HG02763 (cell line): ENCODE data around the gene RETREG2.

ENCODE experiments used
- ATAC-seq: cut with Tn5 transposase; IDR thresholded peaks from one replicate; pipeline ENCODE4 v1.9.1; 2021; ENCODE audit warnings: mild to moderate bottlenecking, moderate library complexity; ENCODE audit not compliant: unreplicated experiment

The RETREG2 gene

DNA sequence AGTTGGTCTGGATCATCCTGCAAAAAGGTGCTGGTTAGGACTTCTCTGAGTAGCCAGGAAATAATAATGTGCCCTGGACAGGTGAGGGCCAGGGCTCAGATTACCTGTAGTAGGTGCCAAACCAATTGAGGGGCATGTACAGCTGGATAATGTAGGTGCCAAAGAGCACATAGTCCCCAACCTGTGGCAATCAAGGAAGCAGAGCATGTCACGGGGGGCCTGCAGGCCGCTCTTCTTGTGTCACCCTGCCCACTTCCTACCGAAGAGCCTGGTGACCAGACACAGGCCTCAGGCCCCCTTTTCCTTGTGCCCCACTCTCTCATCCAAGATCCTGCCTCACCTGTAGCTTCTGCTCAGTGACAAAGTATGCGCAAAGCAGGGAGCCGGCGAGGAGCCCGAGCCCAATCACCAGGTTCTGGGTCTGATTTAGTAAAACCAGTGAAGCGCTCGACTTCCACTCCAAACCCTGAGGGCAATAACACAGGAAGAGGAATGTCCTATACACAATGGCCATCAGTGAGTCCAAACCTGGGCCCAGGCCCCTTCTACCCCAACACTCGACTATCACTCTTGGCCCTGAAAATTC is 35.5 kb downstream of the RETREG2 start:
- ATAC-seq = no peak

DNA sequence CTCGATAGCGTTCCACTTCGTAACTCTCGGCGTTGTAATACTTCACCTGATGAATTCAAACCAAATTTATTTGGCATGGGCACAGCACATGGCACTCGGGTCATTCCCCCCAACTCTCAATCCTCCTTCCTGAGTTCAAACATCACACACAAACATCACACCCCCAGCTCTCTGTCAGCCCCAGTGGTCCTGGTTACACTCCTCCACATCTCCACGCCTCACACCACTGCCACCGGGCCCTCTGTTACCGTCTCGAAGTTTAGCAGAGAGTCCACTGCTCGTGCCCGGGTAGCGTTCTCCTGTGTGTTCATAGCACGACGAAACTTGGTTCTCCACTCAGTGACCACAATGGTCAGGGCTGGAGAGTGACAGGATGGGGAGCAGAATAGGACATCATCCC is 36.1 kb downstream of the RETREG2 start:
- ATAC-seq = no peak

DNA sequence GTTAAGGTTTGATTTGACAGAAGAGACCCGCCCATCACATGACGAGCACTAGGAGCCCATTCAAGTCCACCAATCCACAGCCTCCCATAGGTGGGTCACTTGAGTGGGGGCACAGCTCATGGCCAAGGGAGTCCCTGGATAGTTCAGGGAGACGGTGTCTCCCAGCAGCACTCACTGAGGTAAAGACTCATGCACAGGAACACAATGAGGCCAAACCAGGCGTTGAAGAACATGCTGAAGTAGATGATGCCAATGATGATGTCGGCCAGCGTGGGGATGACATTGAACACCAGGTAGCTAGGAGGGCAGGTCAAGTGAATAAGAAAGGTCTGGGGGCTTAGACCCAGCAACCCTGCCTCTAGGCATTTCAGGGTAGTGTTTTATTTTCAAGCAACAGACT is 36.7 kb downstream of the RETREG2 start:
- no peak for ATAC-seq

DNA sequence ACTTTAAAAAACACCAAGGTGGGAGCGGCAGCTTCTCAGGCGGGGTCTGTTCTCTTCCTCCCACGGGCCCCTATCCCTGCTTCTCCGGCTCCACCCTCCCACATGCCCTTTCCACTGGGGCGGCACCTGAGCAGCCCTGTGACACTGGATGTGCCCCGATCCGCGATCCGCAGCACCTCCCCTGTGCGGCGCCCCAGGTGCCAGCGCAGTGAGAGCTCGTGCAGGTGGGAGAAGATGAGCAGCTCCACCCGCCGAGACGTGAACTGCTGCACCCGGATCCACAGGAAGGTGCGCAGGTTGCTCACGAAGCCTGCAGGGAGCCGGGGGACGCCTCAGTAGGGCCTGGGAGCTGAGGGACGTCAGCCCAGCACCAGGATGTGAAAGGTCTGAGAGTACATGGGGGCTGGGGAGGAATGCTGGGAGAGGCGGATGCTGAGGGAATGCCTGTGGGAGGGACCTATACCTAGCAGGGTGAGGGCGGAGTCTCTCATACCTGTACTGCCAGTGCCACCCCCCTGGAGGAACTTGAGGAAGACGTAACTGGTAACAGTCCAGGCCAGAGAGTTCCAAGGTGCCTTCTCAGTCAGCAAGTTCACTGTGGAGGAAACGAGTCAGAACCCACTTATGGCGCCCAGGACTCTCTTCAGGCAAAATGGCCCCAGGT is 37.9 kb downstream of the RETREG2 start:
- no peak for ATAC-seq

DNA sequence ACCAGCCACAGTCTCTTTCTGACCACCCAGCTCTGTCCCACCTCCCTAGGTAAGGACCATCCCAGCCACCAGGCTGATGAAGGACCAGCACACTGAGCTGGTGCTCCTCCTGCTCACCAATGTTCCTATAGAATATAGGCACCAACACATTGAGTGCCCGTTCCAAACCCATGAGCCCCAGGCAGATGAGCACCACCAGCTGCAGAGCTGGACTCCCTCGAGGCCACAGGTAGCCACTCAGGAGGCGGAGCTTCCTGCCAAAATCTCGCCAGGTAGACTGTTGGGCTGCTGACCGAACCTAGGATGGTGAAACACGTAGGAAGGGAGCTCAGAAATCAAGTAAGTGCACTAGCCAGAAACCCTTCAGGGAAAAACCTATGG is 38.5 kb downstream of the RETREG2 start:
- no peak for ATAC-seq

DNA sequence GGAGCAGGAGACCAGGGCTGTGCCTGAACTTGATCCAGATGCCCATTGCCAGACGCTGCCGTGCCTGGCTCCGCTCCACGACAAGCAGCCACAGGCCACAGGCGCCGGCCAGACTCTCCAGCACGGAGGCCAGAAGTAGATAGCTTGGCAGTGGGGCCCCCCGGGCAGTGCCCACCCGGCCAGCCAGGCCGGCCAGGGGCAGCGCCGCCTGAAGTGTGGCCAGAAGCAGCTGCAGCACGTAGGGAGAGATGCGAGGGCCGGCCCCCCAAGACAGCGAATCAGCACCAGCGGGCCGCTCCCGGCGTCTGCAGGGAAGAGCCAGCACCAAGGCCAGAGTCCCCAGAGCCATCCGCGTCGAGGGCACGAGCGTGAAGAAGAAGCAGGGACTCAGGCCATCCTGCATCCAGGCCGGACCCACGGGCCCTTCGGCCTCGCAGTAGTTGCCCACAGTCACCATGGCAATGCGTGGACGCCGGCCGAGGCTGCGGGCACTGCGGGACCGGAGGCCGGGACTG is 40.2 kb downstream of the RETREG2 start:
- peak; percentile 17 for ATAC-seq

DNA sequence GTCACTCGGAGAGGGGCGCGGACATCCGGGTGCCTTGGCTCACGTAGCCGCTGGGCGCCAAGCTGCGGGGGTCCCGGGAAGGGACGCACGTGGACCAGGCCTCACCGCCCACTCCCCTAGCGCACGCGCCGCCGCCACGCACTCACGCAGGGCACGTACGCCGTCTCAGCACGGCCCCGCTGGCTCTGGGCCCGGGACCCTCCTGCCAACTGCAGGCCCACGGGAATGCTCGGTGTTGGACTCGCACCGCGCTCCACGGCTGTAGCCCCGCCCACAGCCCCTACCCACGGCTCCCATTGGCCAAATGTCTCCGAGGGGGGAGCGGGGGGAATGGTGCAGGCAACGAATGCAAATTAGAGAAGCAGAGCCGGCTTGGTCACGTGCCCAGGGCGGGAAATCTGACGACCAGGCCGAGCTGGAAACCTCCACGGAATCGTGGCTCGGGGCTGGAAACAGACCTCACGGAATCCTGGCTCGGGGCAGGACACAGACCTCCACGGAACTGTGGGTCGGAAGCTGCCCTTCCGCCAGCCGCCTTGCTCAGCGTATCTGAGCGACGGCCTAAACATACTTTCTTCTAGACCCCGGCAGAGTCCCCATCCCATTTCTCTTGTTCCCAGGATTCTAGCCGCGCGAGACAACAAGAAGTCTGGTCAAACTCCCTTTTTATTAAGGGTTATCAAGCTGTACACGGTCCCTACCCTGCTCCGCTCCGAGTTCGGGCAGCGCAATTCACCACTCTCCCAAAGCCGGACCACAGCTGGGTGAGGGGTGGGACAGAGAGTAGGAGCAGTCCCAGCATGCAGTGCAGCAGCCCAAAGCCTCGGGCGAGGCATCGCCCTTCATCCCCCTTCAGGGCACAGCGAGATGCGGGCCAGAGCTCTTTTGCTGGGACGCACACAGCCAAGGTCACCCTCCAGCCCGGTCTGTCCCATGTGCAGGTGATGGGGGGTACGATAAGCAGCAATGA is 40.9 kb downstream of the RETREG2 start, which contains the start of gene ABCB6:
ABCB6 (minus strand) TSS at position 227 of the 970 bp plus-strand sequence. CDS start 285 bp downstream, outside the sequence.
- peak; percentile 71 for ATAC-seq

DNA sequence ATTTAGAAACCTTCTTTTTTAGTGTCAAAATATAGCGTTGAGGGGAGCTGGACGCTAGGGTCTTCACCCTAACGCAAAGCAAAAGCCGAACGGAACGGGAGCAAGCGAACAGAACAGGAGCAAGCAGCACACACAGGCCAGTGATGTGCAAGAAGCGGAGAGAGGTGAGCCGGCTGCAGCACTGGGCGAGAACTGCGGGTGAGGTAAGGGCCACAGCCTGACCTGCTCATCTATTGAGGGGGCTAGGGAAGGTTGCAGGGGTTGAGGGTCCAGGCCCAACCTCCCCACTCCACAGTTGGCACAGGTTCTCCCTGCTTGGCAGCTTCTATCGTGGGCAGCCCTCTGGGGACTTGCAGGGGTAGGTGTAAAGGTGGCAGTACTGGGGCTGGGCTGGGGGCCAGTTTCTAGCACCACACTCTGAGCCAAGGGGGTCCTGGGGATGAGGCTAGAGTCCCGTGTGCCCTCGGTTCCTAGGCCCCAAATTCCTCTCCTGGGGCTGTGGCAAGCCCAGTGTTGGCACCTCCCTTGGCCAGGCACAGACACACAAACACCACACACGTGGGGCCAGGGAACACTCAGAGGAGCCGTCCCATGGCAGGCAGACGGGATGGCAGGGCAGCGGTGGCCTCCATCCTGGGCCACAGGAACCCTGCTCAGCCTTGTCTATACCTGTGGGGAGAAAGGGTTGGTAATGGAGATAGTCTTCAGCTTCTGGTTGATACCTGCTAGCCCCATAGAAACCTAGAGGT is 41.9 kb downstream of the RETREG2 start:
- ATAC-seq = no peak

DNA sequence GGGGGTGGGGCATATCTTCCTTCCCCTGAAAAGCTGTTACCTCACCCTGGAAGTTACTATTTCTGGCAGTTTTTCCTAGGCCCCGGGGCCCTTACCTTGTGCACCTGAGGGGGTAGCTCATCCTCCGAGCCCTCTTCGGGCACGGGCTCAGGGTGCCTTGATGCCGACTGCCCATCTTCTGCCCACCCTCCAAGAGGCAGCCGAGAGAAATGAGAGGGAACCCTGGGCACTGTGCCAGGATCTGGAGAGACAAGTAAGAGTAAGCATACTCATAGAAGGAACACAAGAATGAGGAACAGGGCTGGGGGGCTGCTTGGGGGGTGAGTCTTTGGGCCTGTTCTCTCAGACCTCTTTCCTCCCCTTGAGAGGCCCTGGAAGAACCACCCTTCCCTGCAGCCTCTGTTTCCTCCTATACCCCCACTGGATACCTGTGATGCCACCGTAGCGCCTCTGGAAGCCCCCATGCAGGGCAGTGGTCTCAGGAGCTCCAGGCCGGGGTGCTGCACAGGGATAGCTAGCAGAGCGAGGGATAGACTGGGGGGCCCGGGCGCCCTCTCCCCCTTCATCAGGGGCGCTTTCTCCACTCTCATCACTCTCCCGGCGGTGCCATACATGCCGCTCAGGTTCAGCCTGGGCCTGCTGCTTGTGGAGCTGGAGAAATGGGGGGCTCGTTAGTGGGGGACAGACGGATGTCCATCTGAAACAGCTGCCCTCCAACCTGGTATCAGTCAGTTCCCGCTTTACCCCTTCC is 42.8 kb downstream of the RETREG2 start:
- no peak for ATAC-seq

DNA sequence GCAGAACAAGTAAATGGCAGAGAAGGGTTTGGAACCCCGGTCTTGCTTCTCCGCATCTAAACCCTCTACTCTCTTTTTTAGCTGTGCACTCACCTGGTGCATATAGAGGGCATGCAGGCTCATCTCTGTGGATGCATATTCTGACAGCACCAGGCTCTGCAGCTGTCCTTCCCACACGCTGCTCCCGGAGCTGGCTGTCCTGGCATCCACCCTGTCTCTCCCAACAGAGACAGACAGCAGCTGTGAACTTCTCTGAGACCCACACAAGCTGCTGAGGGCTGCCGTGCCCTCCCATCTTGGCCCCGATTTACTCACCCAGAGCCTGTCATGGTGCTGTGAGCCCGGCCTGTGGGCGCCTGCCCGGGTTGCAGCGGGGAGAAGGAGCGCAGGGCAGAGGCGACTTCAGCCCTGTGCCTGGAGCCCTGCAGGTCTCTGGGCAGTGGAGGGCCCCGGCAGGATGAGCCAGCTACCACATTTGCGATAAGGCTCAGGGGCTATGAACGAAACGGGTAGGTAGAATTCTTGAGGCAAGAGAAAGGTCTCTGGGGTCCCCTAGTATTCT is 44.0 kb downstream of the RETREG2 start:
- ATAC-seq = no peak

DNA sequence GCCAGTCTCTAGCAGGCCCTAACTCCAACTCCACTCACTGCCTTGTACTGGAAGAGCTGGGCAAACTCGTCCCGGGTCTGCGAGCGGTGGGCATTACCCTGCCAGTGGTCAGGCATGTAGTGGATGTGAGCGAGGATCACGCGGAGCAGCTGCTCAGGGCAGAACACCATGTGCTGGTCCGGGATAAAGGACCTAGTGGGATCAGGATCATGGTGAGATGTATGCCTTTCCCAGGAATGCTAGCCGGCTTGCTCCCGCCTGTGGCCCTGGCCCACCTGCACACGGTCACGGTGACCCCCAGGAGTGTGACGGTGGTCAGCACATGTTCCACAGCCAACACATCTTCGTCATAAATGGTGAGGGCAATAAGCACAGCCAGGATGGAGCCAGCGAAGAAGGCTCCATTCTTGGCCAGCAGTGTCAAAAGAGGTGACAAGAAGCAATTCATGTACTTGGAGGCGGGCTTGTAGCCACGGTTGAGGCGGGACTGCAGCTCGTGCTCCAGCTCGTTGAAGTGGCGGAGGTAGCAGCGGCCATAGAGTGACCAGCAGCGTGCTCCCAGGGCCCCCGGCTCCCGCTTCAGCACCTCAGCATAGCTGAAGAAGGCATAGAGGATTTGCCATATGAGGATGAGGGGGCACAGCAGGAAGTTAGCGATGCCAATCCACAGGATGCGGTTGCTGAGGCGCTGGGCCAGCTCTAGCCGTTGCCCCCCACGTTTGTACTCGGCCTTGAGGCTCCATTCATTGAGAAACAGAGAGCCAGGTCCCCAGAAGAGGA is 45.9 kb downstream of the RETREG2 start:
- ATAC-seq = no peak

DNA sequence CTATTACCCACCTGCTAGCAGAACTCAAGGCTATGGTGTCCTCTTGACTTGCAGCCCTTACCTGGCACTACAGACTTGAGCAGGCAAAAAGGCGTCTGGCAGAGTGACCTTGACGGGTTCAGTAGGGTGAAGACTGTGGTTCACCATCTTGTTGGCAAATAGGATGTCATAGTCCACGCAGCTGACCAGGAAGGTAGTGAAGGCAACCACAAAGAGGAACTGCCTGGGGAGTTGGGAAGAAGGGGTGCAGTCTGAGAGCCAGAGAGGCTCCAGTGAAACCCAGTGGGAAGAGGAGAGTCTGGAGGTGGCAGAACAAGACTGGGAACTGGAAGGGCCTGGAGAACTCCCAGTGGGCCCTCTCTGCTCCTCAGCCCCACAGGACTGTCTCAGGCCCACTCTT is 47.3 kb downstream of the RETREG2 start:
- ATAC-seq = no peak

DNA sequence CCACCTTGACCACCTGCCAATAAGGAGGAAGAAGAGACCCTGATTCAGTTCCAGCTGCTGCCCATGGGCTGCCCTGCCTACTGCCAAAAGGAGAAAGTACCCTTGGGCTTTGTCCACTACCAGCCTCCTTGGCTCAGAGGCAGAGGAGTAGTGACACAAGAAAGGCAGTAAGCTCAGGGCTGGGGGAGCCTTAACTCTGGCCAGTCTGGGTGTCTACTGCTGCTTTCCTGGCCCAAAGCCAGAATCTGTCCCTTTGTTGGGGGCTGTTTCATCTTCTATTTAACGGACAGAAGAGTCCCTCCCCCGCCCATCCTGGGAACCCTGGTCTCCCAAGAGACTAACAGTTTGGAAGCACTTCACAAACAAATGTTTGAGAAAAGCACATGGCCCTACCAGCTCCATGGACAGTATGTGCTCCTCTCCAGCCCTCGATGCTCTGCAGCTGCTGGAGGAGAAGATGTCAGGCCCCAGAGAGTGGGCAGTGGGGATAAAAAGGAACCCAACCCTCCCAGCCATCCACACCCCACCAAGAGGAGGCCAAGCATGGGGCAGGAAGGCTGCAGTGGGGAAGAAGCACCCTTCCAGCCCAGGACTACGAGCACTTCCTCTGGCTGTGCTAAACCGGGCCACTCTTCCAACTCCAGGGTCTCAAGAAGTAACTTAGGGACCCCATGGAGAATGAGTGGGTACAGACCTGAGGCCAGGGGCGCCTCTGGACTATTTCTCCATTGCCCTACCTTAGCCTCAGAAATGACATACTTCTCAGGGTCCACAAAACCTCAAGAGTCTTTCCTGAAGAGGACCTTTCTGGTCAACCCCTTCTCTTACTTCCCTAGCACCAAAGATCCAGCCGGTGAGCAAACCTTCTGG is 50.2 kb downstream of the RETREG2 start:
- no peak for ATAC-seq

DNA sequence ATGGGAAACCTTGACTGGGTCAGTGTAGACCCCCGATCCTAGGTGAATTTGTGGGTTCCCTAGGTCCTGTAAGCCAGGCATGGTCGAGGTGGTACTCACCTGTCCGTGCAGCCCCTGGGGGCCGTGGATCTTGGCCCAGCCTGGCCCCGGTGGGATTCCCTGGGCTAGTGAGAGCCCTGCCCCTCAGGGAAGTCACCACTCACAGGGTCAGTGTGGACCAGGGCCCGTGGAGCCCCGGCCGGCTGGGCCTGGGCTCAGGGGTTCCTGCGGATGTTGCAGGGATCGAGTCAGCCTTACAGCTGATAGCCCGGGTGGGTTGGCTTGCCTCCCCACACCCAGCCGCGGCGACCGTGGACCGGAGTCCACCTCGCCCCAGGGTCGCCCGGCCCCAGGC is 50.8 kb downstream of the RETREG2 start:
- peak; percentile 2 for ATAC-seq

DNA sequence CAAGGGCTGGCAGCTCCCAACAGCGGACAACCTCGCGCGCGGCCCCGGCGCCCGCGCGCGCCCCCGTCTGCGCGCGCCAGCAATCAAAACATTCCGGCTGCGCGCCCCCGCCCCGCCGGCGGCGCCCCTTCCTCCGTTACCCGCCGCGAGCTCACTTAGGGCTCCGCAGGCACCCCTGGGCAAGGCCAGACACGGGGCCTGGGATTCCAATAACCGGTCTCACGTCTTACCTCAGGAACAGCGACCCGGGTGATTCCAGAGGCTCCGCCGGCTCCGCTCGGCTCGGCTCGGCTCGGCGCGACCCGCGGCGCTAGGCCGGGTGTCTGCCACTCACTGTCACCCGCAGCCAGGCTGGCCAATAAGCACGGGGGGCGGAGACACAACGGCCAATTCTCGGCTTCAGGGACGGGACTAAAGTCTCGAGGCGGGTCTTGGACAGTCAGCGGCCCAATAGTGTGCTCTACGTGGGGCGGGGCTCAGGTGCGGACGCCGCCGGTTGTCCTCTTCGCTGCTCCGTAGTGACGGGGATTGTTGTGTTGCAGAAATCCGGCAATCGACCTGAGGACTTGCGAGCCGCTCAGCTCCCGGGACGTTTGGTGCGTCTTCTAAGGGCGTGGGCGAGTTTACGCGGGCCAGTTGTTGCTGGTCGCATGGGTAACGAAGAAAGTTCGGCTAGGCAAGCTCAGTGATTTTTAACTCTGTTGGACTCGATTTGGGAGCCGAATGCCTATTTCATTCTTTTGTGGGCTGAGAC is 51.4 kb downstream of the RETREG2 start, which contains the start of the genes ANKZF1 and ATG9A:
ANKZF1 (plus strand) TSS at position 502 of the 754 bp plus-strand sequence. CDS start 452 bp downstream, outside the sequence.
ATG9A (minus strand) TSS at position 332 of the 754 bp plus-strand sequence. CDS start 1,612 bp downstream, outside the sequence.
- ATAC-seq = peak; percentile 97

DNA sequence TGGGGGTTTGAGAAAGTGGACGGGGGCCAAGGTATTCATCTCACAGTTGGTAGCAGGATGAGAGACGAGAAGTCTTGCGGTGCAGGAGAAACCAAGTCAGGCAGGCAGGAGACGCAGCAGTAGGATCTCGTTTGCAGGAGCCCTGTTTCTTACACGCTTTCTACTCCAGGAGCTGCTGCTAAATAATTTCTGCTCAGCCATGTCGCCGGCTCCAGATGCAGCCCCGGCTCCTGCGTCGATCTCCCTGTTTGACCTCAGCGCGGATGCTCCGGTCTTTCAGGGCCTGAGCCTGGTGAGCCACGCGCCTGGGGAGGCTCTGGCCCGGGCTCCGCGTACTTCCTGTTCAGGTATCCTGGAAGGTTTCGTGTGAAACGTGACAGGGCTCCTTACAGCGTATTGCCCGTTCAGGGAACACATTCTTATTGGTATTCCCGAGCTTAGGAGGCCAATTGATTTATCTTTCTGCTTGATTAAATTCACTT is 52.0 kb downstream of the RETREG2 start:
- ATAC-seq = no peak

DNA sequence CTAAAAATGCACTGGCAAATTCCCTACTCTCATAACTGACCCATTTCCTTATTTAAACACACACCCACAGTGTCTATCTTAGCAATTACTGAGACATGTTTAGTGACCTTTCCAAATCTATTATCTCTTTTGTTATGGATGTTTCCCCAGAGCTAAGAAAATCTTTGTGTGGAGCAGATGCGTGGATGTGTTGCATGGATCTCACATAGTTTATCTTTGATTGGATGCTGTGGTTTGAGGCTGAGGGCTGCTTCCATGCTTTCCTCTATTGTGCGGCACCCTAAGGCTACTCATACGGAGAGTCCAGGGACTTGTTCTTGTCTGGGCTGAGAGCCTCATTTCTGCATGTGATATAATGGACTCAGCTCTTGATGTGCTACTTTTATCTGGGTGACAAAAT is 56.3 kb downstream of the RETREG2 start:
- no peak for ATAC-seq
